AG04449 (cell line): ENCODE data around the gene CFAP119.
"Not testable (repeated sequence)": the region's sequence is repeated elsewhere in the genome, so short reads cannot be mapped to it uniquely, and the experiment has no call there.

Source experiments
- CTCF ChIA-PET: fragments of 350-600 bp; formaldehyde crosslinking; extraction: SDS; loops from one replicate; lab custom pipeline; 2021; ENCODE audit warnings: antibody characterized with exemption; lab: Yijun Ruan, JAX
- POLR2A ChIA-PET: fragments of 400-600, 350-600 bp; formaldehyde crosslinking; extraction: SDS; loops from one replicate; lab custom pipeline; 2020; ENCODE audit warnings: antibody characterized with exemption, inconsistent platforms; lab: Yijun Ruan, JAX
- DNase-seq: peaks from one replicate; pipeline ENCODE4 v3.0.0-alpha.2; 2010; ENCODE audit warnings: low read depth, low spot score
- H3K4me3 ChIP-seq: 2 replicates; pipeline ENCODE4 v1.5.1; 2011; ENCODE audit warnings: low read depth, mild to moderate bottlenecking, control low read depth, low read length
- CTCF ChIP-seq: IDR thresholded peaks from one replicate; pipeline ENCODE4 v1.5.1; 2011; ENCODE audit warnings: mild to moderate bottlenecking, moderate library complexity, low read length, control low read depth, inconsistent platforms; ENCODE audit not compliant: insufficient read depth; ENCODE audit errors: missing control alignments

CFAP119 gene

GRCh38 chr16:30761928-30762902 lies at the start of gene CFAP119, which contains the start of gene RNF40:
Gene CFAP119 (minus strand): TSS chr16:30762062. CDS start chr16:30761748, 314 bp downstream.
Gene RNF40 (plus strand): TSS chr16:30762322. CDS start chr16:30762546, 224 bp downstream.
- CTCF ChIA-PET, result interaction anchor here (0.7 to 3.4 kb wide), 5 partner anchors 15 to 139 kb away, joined by 3 to 11 read pairs (median 3); no protein-coding TSS in a partner anchor
- TF ChIP-seq CTCF, result no peak
- DNase-seq, result peak; percentile 88
- H3K4me3 ChIP-seq, result peak within 1 kb of the TSS; percentile 96
- POLR2A ChIA-PET, result interaction anchor here (1.3 kb wide), 1 partner anchor 13 kb away, joined by 6 read pairs; no protein-coding TSS in a partner anchor

GRCh38 chr16:30809675-30810074 lies 47.8 kb upstream of the CFAP119 start:
- DNase-seq, POLR2A ChIA-PET, H3K4me3 ChIP-seq: not testable (repeated sequence)
- CTCF ChIA-PET, result interaction anchor here (1.5 kb wide), 1 partner anchor 14 kb away, joined by 4 read pairs; no protein-coding TSS in a partner anchor

GRCh38 chr16:30808890-30809426 lies 47.1 kb upstream of the CFAP119 start:
- CTCF ChIA-PET, result interaction anchor here (1.5 kb wide), 1 partner anchor 13 kb away, joined by 4 read pairs; no protein-coding TSS in a partner anchor
- H3K4me3 ChIP-seq, DNase-seq, POLR2A ChIA-PET: not testable (repeated sequence)

GRCh38 chr16:30808146-30808545 lies 46.3 kb upstream of the CFAP119 start:
- ChIA-PET CTCF (no interaction called here), POLR2A (no interaction called here)
- no peak for DNase-seq
- TF ChIP-seq CTCF, result no peak
- no peak overlapping the region for H3K4me3 ChIP-seq

- peak; percentile 38 for TF ChIP-seq CTCF
- no peak for DNase-seq
- CTCF ChIA-PET, result interaction anchor here (0.8 to 3.4 kb wide), 14 partner anchors 9 to 136 kb away, joined by 3 to 44 read pairs (median 4); partner anchors contain the start of gene RNF40
- peak overlapping the region; percentile 77 for H3K4me3 ChIP-seq
- POLR2A ChIA-PET, result interaction anchor here (0.6 to 3.2 kb wide), 14 partner anchors 9 to 147 kb away, joined by 3 to 47 read pairs (median 7); partner anchors contain the start of genes CTF1 and ZNF629
Observed at GRCh38 chr16:30805370-30806169, 43.7 kb upstream of the CFAP119 start.

- CTCF ChIA-PET, result interaction anchor here (0.9 to 3.4 kb wide), 11 partner anchors 9 to 137 kb away, joined by 3 to 44 read pairs (median 5); partner anchors contain the start of gene RNF40
- no peak for TF ChIP-seq CTCF
- POLR2A ChIA-PET, result interaction anchor here (0.6 to 3.2 kb wide), 13 partner anchors 9 to 146 kb away, joined by 3 to 47 read pairs (median 7); partner anchors contain the start of genes CTF1 and ZNF629
- H3K4me3 ChIP-seq, result peak overlapping the region; percentile 77
- no peak for DNase-seq
Observed at GRCh38 chr16:30805056-30805369, 43.2 kb upstream of the CFAP119 start.
